PFSK-1 (cell line): ENCODE measurements around the gene CARMIL1.

ENCODE experiments used
- FOXP2 ChIP-seq: optimal IDR thresholded peaks from 2 replicates; pipeline ENCODE3; 2011; ENCODE audit warnings: borderline replicate concordance, control low read depth, inconsistent platforms; ENCODE audit not compliant: insufficient read depth; ENCODE audit errors: extremely low read length, extremely low read depth
- TAF1 ChIP-seq: IDR thresholded peaks from 2 replicates; pipeline ENCODE4 v1.6.1; 2012; ENCODE audit warnings: low read length, control low read depth, borderline replicate concordance; ENCODE audit not compliant: insufficient read depth
- TF ChIP-seq, protein P1 (sequence below), 2 experiments: IDR thresholded peaks; 2 replicates each; pipeline versions ENCODE4 v1.6.1 to v1.8.0; 2011 to 2012; ENCODE audit warnings: low read depth in 2 of 2, low read length in 2 of 2, control low read depth in 1 of 2, inconsistent platforms in 1 of 2, mild to moderate bottlenecking in 1 of 2, moderate library complexity in 1 of 2; ENCODE audit not compliant: insufficient read depth in 1 of 2

DNA sequence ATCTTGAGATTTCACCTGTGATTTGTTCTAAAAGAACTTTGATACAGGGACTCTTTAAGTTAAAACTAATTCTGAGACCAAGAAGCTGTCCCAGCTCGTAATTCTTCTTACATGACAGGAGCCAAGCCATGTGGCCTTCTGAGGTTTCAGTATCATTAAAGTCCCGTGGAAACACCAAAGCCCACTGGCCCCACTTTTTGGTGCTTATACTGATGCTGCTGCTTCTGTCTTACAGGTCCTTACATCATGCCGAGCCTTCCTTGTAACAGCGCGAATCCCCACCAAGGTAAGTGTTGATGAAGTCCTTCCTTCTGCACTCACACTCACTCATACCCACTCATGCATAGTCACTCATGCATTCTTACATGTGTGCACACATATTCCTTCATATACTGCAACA lies 140.7 kb downstream of the CARMIL1 start:
- no peak for TF ChIP-seq FOXP2
- TF ChIP-seq, protein P1, sequence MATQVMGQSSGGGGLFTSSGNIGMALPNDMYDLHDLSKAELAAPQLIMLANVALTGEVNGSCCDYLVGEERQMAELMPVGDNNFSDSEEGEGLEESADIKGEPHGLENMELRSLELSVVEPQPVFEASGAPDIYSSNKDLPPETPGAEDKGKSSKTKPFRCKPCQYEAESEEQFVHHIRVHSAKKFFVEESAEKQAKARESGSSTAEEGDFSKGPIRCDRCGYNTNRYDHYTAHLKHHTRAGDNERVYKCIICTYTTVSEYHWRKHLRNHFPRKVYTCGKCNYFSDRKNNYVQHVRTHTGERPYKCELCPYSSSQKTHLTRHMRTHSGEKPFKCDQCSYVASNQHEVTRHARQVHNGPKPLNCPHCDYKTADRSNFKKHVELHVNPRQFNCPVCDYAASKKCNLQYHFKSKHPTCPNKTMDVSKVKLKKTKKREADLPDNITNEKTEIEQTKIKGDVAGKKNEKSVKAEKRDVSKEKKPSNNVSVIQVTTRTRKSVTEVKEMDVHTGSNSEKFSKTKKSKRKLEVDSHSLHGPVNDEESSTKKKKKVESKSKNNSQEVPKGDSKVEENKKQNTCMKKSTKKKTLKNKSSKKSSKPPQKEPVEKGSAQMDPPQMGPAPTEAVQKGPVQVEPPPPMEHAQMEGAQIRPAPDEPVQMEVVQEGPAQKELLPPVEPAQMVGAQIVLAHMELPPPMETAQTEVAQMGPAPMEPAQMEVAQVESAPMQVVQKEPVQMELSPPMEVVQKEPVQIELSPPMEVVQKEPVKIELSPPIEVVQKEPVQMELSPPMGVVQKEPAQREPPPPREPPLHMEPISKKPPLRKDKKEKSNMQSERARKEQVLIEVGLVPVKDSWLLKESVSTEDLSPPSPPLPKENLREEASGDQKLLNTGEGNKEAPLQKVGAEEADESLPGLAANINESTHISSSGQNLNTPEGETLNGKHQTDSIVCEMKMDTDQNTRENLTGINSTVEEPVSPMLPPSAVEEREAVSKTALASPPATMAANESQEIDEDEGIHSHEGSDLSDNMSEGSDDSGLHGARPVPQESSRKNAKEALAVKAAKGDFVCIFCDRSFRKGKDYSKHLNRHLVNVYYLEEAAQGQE (IDR thresholded peaks at IDR 0.05; ENCODE audit: insufficient read depth in 1 of 2, low read depth in 2 of 2, low read length in 2 of 2): no peak
- no peak for TF ChIP-seq TAF1
